Neuronal stem cell (in vitro differentiated cells): ENCODE data around the gene DYNLT4.
"Not testable (repeated sequence)": the region's sequence is repeated elsewhere in the genome, so short reads cannot be mapped to it uniquely, and the experiment has no call there.

Source experiments
- DNase-seq: peaks from one replicate; pipeline ENCODE4 v3.0.0-alpha.2; 2013; ENCODE audit warnings: low spot score
- H2AFZ ChIP-seq: one replicate; pipeline ENCODE4 v1.6.1; 2013; ENCODE audit warnings: mild to moderate bottlenecking, low read length, inconsistent platforms
- H2AK5ac ChIP-seq: 2 replicates; pipeline ENCODE4 v1.6.1; 2013; ENCODE audit warnings: low read depth, mild to moderate bottlenecking, inconsistent platforms, low read length, moderate library complexity, mixed read lengths
- H2BK120ac ChIP-seq: 2 replicates; pipeline ENCODE4 v1.6.1; 2013; ENCODE audit warnings: low read depth, mild to moderate bottlenecking, inconsistent platforms, low read length, moderate library complexity, mixed read lengths
- H2BK12ac ChIP-seq: one replicate; pipeline ENCODE4 v1.6.1; 2013; ENCODE audit warnings: low read length, inconsistent platforms
- H2BK15ac ChIP-seq: 2 replicates; pipeline ENCODE4 v1.6.1; 2013; ENCODE audit warnings: mild to moderate bottlenecking, low read length, inconsistent platforms, mixed read lengths
- H2BK5ac ChIP-seq: one replicate; pipeline ENCODE4 v1.6.1; 2013; ENCODE audit warnings: inconsistent platforms, mild to moderate bottlenecking, low read length, moderate library complexity
- H3K14ac ChIP-seq: one replicate; pipeline ENCODE4 v1.6.1; 2013; ENCODE audit warnings: low read length, inconsistent platforms
- H3K18ac ChIP-seq: 2 replicates; pipeline ENCODE4 v1.6.1; 2013; ENCODE audit warnings: low read length, inconsistent platforms
- H3K23ac ChIP-seq: 2 replicates; pipeline ENCODE4 v1.6.1; 2013; ENCODE audit warnings: low read depth, mild to moderate bottlenecking, mixed read lengths, low read length, inconsistent platforms; ENCODE audit not compliant: poor library complexity
- H3K27ac ChIP-seq: replicated peaks from 3 replicates; pipeline ENCODE4 v1.5.1; 2013; ENCODE audit warnings: low read length, inconsistent platforms
- H3K27me3 ChIP-seq, 3 experiments: 2 replicates each; pipeline ENCODE4 v1.6.1; 2013; ENCODE audit warnings: low read length in 3 of 3, mild to moderate bottlenecking in 2 of 3, inconsistent platforms in 1 of 3, low read depth in 1 of 3, mixed read lengths in 1 of 3, moderate library complexity in 1 of 3; ENCODE audit not compliant: control insufficient read depth in 3 of 3, insufficient read depth in 3 of 3
- H3K36me3 ChIP-seq, 2 donors: replicated peaks in 1 of 2; 2 replicates each; pipeline ENCODE4 v1.6.1; 2013; ENCODE audit warnings: low read length in 2 of 2; ENCODE audit not compliant: control insufficient read depth in 2 of 2, insufficient read depth in 2 of 2
- H3K4ac ChIP-seq: 2 replicates; pipeline ENCODE4 v1.6.1; 2013; ENCODE audit warnings: inconsistent platforms, mild to moderate bottlenecking, low read length, moderate library complexity
- H3K4me1 ChIP-seq, 2 donors: 1 replicate in 1 of 2; 2 replicates in 1 of 2; pipeline ENCODE4 v1.6.1; 2013; ENCODE audit warnings: low read length in 2 of 2, low read depth in 1 of 2; ENCODE audit not compliant: control insufficient read depth in 2 of 2, insufficient read depth in 1 of 2
- H3K4me2 ChIP-seq: one replicate; pipeline ENCODE4 v1.6.1; 2013; ENCODE audit warnings: mild to moderate bottlenecking, low read length, inconsistent platforms; ENCODE audit not compliant: insufficient read depth, poor library complexity, severe bottlenecking
- H3K4me3 ChIP-seq, 2 donors: 2 replicates each; pipeline ENCODE4 v1.5.1; 2013; ENCODE audit warnings: low read length in 2 of 2, mild to moderate bottlenecking in 2 of 2, inconsistent platforms in 1 of 2, moderate library complexity in 1 of 2
- H3K79me1 ChIP-seq: one replicate; pipeline ENCODE4 v1.6.1; 2013; ENCODE audit warnings: low read depth, mild to moderate bottlenecking, inconsistent platforms, low read length, moderate library complexity
- H3K9ac ChIP-seq: one replicate; pipeline ENCODE4 v1.6.1; 2013; ENCODE audit warnings: mild to moderate bottlenecking, low read depth, low read length, inconsistent platforms; ENCODE audit not compliant: poor library complexity
- H3K9me3 ChIP-seq, 2 donors: replicated peaks in 1 of 2; 2 replicates each; pipeline versions ENCODE3 to v1.6.1; 2013; ENCODE audit warnings: low read length in 2 of 2, mild to moderate bottlenecking in 2 of 2, inconsistent platforms in 1 of 2, low read depth in 1 of 2, mixed read lengths in 1 of 2, moderate library complexity in 1 of 2; ENCODE audit not compliant: control insufficient read depth in 2 of 2, insufficient read depth in 1 of 2
- H4K8ac ChIP-seq: one replicate; pipeline ENCODE4 v1.6.1; 2013; ENCODE audit warnings: low read depth, mild to moderate bottlenecking, inconsistent platforms, low read length, moderate library complexity
- H4K91ac ChIP-seq: one replicate; pipeline ENCODE4 v1.6.1; 2013; ENCODE audit warnings: low read length, low read depth, mild to moderate bottlenecking, inconsistent platforms; ENCODE audit not compliant: poor library complexity
- WGBS, 2 donors: extraction: QIAGEN DNeasy Blood & Tissue Kit; methylation state at CpG; one replicate each; pipeline ENCODE4 v1.1.7; 2013; ENCODE audit warnings: missing lambda C conversion rate in 2 of 2, mixed read lengths in 1 of 2; ENCODE audit not compliant: insufficient read length in 2 of 2, insufficient replicate concordance in 1 of 2; ENCODE audit errors: extremely low coverage in 2 of 2; 5-methylcytosine and 5-hydroxymethylcytosine counted together

The DYNLT4 gene

GRCh38 chr1:44824392-44824791, 17.2 kb upstream of the DYNLT4 start:
- not testable (repeated sequence) for H3K36me3 ChIP-seq, H3K27ac ChIP-seq, H2BK12ac ChIP-seq, H2AFZ ChIP-seq, H3K18ac ChIP-seq, H3K27me3 ChIP-seq, H2BK5ac ChIP-seq, H3K14ac ChIP-seq, H3K79me1 ChIP-seq, H2BK120ac ChIP-seq, H4K8ac ChIP-seq, H3K4me1 ChIP-seq, H3K4me3 ChIP-seq, H2AK5ac ChIP-seq, DNase-seq, H3K4me2 ChIP-seq, H2BK15ac ChIP-seq, H3K23ac ChIP-seq, H3K9me3 ChIP-seq, H3K4ac ChIP-seq, H4K91ac ChIP-seq, H3K9ac ChIP-seq
- no CpG with 5 or more reads among the region's 6 CpGs for WGBS, 2 donors

- Histone ChIP-seq H3K4me3 (no peak overlapping the region), H3K79me1 (peaks cover 4% of the 10 kb centered on the region), H3K4ac (no peak overlapping the region), H3K36me3 (no peaks in the 10 kb centered on the region), H4K91ac (no peak overlapping the region), H3K14ac (no peak overlapping the region), H3K27me3 (no peaks in the 10 kb centered on the region), H3K9ac (no peak overlapping the region), H2AFZ (no peak overlapping the region), H3K27ac (no peak overlapping the region), H2BK5ac (no peak overlapping the region), H2AK5ac (peak overlapping the region; percentile 97), H3K4me2 (no peak overlapping the region), H2BK120ac (peak overlapping the region; percentile 74), H2BK15ac (peak overlapping the region; percentile 42), H4K8ac (no peak overlapping the region), H3K4me1 (peaks cover 0 to 10% of the 10 kb centered on the region in 2 donors), H2BK12ac (peak overlapping the region; percentile 18), H3K18ac (no peak overlapping the region), H3K9me3 (peaks cover 0 to 7% of the 10 kb centered on the region in 2 donors), H3K23ac (peak overlapping the region; percentile 14)
- DNase-seq = no peak
- no CpG with 5 or more reads among the region's 15 CpGs for WGBS, 2 donors
Observed at GRCh38 chr1:44822981-44823451, 15.9 kb upstream of the DYNLT4 start.

GRCh38 chr1:44822131-44822701, 15.1 kb upstream of the DYNLT4 start:
- Histone ChIP-seq H3K9me3 (peaks cover 0 to 7% of the 10 kb centered on the region in 2 donors), H3K4me2 (no peak overlapping the region), H2BK120ac (peak overlapping the region; percentile 74), H3K79me1 (peaks cover 4% of the 10 kb centered on the region), H2BK15ac (peak overlapping the region; percentile 42), H2AK5ac (peak overlapping the region; percentile 97), H3K4ac (no peak overlapping the region), H3K14ac (no peak overlapping the region), H4K91ac (no peak overlapping the region), H3K4me3 (no peak overlapping the region), H3K27ac (no peak overlapping the region), H4K8ac (peak overlapping the region; percentile 9), H3K23ac (no peak overlapping the region), H2BK12ac (peak overlapping the region; percentile 24), H3K9ac (no peak overlapping the region), H3K27me3 (no peaks in the 10 kb centered on the region), H2AFZ (no peak overlapping the region), H2BK5ac (no peak overlapping the region), H3K18ac (peak overlapping the region; percentile 61), H3K4me1 (peaks cover 0 to 10% of the 10 kb centered on the region in 2 donors), H3K36me3 (no peaks in the 10 kb centered on the region)
- WGBS, 2 donors = no CpG with 5 or more reads among the region's 6 CpGs
- no peak for DNase-seq

- Histone ChIP-seq H4K91ac (no peak overlapping the region), H3K23ac (peak overlapping the region; percentile 92), H3K27me3 (no peaks in the 10 kb centered on the region), H2BK120ac (no peak overlapping the region), H3K4ac (no peak overlapping the region), H2BK12ac (no peak overlapping the region), H3K36me3 (no peaks in the 10 kb centered on the region), H3K9ac (no peak overlapping the region), H3K79me1 (peaks cover 4% of the 10 kb centered on the region), H4K8ac (no peak overlapping the region), H3K4me1 (peaks cover 0 to 10% of the 10 kb centered on the region in 2 donors), H2AFZ (no peak overlapping the region), H3K9me3 (peaks cover 0 to 7% of the 10 kb centered on the region in 2 donors), H3K18ac (peak overlapping the region; percentile 55), H3K27ac (peak overlapping the region; percentile 15), H2BK5ac (peak overlapping the region; percentile 2), H2BK15ac (peak overlapping the region; percentile 96), H2AK5ac (peak overlapping the region; percentile 93), H3K4me2 (no peak overlapping the region), H3K4me3 (no peak overlapping the region), H3K14ac (peak overlapping the region; percentile 49)
- DNase-seq = no peak
- no CpG with 5 or more reads among the region's 9 CpGs for WGBS, 2 donors
Observed at GRCh38 chr1:44821240-44821715, 14.1 kb upstream of the DYNLT4 start.
